Loucy (cell line): ENCODE results near the gene STAB2.

Experiments used
- EZH2phosphoT487 ChIP-seq: fragments of 200-600 bp; IDR thresholded peaks from 2 replicates; pipeline ENCODE4 v1.6.1; 2018; ENCODE audit warnings: antibody characterized with exemption, mild to moderate bottlenecking, moderate library complexity, borderline replicate concordance
- TF ChIP-seq, protein P1 (sequence below): fragments of 200-600 bp; sonication (generic); conservative IDR thresholded peaks from 2 replicates; pipeline ENCODE4 v1.5.1; 2014; ENCODE audit warnings: mild to moderate bottlenecking, antibody characterized with exemption, low read length

DNA sequence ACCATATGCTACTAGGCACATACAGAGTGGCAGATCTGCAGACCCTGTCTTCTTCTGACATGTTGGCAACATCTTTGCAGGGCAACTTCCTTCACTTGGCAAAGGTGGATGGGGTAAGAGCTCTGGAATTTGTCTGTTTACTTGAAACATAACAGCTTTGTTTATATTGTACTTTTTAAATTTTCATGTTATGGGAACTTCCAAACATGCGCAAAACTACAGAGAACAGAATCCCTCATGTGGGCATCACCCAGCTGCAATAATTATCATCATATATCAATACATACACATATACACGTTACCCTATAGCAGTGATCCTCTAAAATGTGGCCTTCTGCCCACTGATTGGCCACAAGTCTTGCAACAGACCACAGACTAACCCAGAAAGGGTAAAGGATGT, 103.4 kb downstream of the STAB2 start:
- TF ChIP-seq, protein P1, sequence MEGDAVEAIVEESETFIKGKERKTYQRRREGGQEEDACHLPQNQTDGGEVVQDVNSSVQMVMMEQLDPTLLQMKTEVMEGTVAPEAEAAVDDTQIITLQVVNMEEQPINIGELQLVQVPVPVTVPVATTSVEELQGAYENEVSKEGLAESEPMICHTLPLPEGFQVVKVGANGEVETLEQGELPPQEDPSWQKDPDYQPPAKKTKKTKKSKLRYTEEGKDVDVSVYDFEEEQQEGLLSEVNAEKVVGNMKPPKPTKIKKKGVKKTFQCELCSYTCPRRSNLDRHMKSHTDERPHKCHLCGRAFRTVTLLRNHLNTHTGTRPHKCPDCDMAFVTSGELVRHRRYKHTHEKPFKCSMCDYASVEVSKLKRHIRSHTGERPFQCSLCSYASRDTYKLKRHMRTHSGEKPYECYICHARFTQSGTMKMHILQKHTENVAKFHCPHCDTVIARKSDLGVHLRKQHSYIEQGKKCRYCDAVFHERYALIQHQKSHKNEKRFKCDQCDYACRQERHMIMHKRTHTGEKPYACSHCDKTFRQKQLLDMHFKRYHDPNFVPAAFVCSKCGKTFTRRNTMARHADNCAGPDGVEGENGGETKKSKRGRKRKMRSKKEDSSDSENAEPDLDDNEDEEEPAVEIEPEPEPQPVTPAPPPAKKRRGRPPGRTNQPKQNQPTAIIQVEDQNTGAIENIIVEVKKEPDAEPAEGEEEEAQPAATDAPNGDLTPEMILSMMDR, result no peak
- no peak for TF ChIP-seq EZH2phosphoT487
